MCF 10A (cell line): ENCODE results near the gene ZNF416. TPM values are rescaled to one million over a fixed set of nuclear protein-coding genes. Genes with fewer than 3 reads are reported as not detected.

Experiments used
- BruUV-seq: library from RNA; stranded (reverse); fragments of 400-500 nt; replicated peaks from 2 replicates; lab custom pipeline; 2021; lab: Mats Ljungman, UMichigan
- CTCF ChIA-PET: fragments of 300-600 bp; sonication (Branson Sonifier 250); formaldehyde crosslinking; extraction: SDS; loops from one replicate; lab custom pipeline; 2021; ENCODE audit warnings: antibody characterized with exemption, inconsistent platforms; lab: Yijun Ruan, JAX
- POLR2A ChIA-PET: fragments of 300-600, 350-650 bp; sonication (Branson Sonifier 250); formaldehyde crosslinking; extraction: SDS; loops from one replicate; lab custom pipeline; 2020; ENCODE audit warnings: antibody characterized with exemption, inconsistent platforms; lab: Yijun Ruan, JAX
- DNase-seq: peaks from one replicate; pipeline ENCODE4 v3.0.0-alpha.2; 2018; ENCODE audit not compliant: unreplicated experiment
- H3K27ac Mint-ChIP-seq: one replicate; pipeline ENCODE4 v1.8.0; 2022; ENCODE audit warnings: mild to moderate bottlenecking, low read depth, mixed read lengths; ENCODE audit not compliant: unreplicated experiment
- H3K27me3 Mint-ChIP-seq: one replicate; pipeline ENCODE4 v1.8.0; 2022; ENCODE audit warnings: mixed read lengths; ENCODE audit not compliant: insufficient read depth, unreplicated experiment
- H3K36me3 Mint-ChIP-seq: one replicate; pipeline ENCODE4 v1.8.0; 2022; ENCODE audit warnings: mild to moderate bottlenecking, moderate library complexity, mixed read lengths; ENCODE audit not compliant: insufficient read depth, unreplicated experiment
- H3K4me1 Mint-ChIP-seq: one replicate; pipeline ENCODE4 v1.8.0; 2022; ENCODE audit warnings: mixed read lengths; ENCODE audit not compliant: insufficient read depth, unreplicated experiment
- H3K4me3 Mint-ChIP-seq: one replicate; pipeline ENCODE4 v1.8.0; 2022; ENCODE audit warnings: mild to moderate bottlenecking, moderate library complexity, mixed read lengths; ENCODE audit not compliant: unreplicated experiment
- H3K9me3 Mint-ChIP-seq: one replicate; pipeline ENCODE4 v1.8.0; 2022; ENCODE audit warnings: mixed read lengths; ENCODE audit not compliant: unreplicated experiment
- intact Hi-C: fragments of 100-400 bp; cut with micrococcal nuclease; formaldehyde crosslinking; loops from 2 replicates; pipeline ENCODE4 v1.14.1; 2022
- total RNA-seq: library from RNA; stranded (reverse); gene quantifications from 2 replicates; pipeline ENCODE4 v1.2.3, GENCODE V29; 2022
- TF ChIP-seq, protein P1 (sequence below): fragments of 200-600 bp; IDR thresholded peaks from one replicate; pipeline ENCODE4 v1.8.0; 2022; ENCODE audit warnings: antibody characterized with exemption, mild to moderate bottlenecking; ENCODE audit not compliant: unreplicated experiment

The ZNF416 gene
- total RNA-seq, 1 experiment from 2014 or later: 5.0 TPM

DNA sequence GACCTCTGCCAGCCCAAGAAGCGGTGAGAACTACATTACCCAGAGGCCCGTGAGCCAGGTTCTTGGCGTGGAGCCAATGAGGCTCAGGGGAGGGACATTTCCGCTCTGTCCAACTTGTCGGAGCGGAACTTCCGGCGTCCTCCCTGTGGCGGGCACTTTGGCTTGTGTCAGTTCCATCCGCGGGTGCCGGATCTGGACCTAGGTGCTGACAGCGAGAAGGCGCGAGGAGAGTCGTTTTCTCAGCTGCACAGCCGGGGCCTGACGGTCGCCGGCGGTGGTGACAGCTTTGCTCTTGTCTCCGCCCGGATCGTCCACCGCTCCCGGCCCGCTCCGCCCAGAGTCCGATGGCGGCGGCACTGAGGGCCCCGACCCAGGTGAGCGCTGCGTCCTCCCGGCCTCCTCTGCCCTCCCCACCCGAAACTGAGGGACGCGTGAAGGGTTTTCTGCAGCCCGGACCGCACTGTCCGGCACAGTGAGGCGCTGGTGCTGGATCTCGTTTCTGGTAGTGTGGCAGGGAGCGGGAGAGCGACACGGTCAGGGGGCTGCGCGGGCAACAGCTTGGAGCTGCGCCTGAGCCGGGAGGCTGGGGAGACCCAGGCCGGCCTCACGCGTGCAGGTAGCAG is 21.2 kb upstream of the ZNF416 start, which contains the start of gene ZNF530:
TSS of gene ZNF530 (plus strand) at position 125 of the 623 bp plus-strand sequence. CDS start 4,461 bp downstream, outside the sequence.
- intact Hi-C loops: loop anchor here (2.0 kb wide), 1 partner anchor 21 kb away; the partner anchor contains the start of gene ZNF416
- Mint-ChIP-seq H3K4me1 (peaks cover 8% of the 10 kb centered on the region), H3K9me3 (peaks cover 26% of the 10 kb centered on the region), H3K27me3 (no peaks in the 10 kb centered on the region), H3K27ac (peak within 1 kb of the TSS; percentile 71), H3K36me3 (peaks cover 6% of the 10 kb centered on the region), H3K4me3 (peak within 1 kb of the TSS; percentile 79)
- TF ChIP-seq, protein P1, sequence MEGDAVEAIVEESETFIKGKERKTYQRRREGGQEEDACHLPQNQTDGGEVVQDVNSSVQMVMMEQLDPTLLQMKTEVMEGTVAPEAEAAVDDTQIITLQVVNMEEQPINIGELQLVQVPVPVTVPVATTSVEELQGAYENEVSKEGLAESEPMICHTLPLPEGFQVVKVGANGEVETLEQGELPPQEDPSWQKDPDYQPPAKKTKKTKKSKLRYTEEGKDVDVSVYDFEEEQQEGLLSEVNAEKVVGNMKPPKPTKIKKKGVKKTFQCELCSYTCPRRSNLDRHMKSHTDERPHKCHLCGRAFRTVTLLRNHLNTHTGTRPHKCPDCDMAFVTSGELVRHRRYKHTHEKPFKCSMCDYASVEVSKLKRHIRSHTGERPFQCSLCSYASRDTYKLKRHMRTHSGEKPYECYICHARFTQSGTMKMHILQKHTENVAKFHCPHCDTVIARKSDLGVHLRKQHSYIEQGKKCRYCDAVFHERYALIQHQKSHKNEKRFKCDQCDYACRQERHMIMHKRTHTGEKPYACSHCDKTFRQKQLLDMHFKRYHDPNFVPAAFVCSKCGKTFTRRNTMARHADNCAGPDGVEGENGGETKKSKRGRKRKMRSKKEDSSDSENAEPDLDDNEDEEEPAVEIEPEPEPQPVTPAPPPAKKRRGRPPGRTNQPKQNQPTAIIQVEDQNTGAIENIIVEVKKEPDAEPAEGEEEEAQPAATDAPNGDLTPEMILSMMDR: no peak
- no TSS peak for BruUV-seq
- ChIA-PET CTCF (interaction anchor here (0.6 to 1.0 kb wide), 5 partner anchors 24 to 630 kb away, joined by 3 to 4 read pairs (median 3); no protein-coding TSS in a partner anchor), POLR2A (interaction anchor here (0.7 to 2.1 kb wide), 9 partner anchors 10 to 215 kb away, joined by 3 to 9 read pairs (median 3); partner anchors contain the start of genes ZNF134, ZNF416, ZNF551 and ZNF552)
- peak; percentile 97 for DNase-seq

DNA sequence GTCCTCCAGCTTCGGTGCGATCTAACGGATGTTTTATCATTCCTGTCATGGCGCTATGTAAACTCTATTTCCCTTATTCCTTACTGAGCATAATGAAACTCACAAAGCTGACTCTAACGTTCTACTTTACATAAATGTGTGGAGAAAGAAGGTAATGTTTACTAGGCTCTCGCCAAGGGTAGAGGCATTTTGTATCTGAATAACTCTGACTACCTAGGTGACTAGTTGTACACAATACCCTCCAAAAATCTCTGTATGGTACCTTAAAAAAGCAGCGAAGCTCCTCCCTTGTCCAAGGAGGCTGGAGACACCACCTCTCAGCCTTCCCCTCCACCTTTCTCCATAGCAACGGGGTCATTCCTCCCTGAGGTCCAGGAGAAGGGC is 20.7 kb upstream of the ZNF416 start:
- TF ChIP-seq, protein P1: no peak
- peaks cover 8% of the 10 kb centered on the region for H3K4me1 Mint-ChIP-seq
- ChIA-PET CTCF (interaction anchor here (0.6 to 1.0 kb wide), 3 partner anchors 24 to 495 kb away, joined by 3 to 4 read pairs (median 3); no protein-coding TSS in a partner anchor), POLR2A (interaction anchor here (0.7 to 2.1 kb wide), 6 partner anchors 20 to 216 kb away, joined by 3 to 9 read pairs (median 4); partner anchors contain the start of genes ZNF416, ZNF551, ZNF552 and ZNF586)
- H3K36me3 Mint-ChIP-seq: peaks cover 4% of the 10 kb centered on the region
- no TSS peak for BruUV-seq
- no peak for DNase-seq
- H3K4me3 Mint-ChIP-seq: peak overlapping the region; percentile 79
- intact Hi-C loops: loop anchor here (2.0 kb wide), 1 partner anchor 21 kb away; the partner anchor contains the start of gene ZNF416
- H3K27me3 Mint-ChIP-seq: no peaks in the 10 kb centered on the region
- peak overlapping the region; percentile 71 for H3K27ac Mint-ChIP-seq
- H3K9me3 Mint-ChIP-seq: peaks cover 23% of the 10 kb centered on the region

DNA sequence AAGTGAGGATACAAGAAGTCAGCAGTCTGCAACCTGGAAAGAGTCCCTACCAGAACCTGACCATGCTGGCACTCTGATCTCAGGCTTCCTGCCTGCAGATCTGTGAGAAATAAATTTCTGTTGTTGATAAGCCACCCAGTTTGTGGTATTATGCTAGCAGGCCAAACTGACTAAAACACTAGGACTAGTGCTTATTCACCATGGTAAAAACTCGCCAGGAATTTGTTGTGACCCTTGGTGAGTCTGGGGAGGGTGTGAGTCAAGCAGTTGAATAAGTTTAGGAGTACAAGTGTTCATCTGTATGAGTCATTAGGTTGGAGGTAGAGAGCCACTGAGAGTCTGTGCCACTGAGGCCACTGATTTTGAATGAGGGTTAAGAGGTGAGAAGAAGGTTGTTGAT is 8.8 kb upstream of the ZNF416 start:
- peaks cover 28% of the 10 kb centered on the region for H3K9me3 Mint-ChIP-seq
- ChIA-PET CTCF (no interaction called here), POLR2A (interaction anchor here (0.8 kb wide), 1 partner anchor 169 kb away, joined by 3 read pairs; no protein-coding TSS in a partner anchor)
- TF ChIP-seq, protein P1: no peak
- intact Hi-C loops: no loop called here
- no peak overlapping the region for H3K4me3 Mint-ChIP-seq
- peak; percentile 6 for DNase-seq
- no peak overlapping the region for H3K27ac Mint-ChIP-seq
- no TSS peak for BruUV-seq
- H3K27me3 Mint-ChIP-seq: no peaks in the 10 kb centered on the region
- no peaks in the 10 kb centered on the region for H3K36me3 Mint-ChIP-seq
- H3K4me1 Mint-ChIP-seq: no peaks in the 10 kb centered on the region
